ENCODE measurements around the gene PSD2.
A peak's percentile ranks its signal among the peaks of the same experiment; 100 is the strongest.

The PSD2 gene

GRCh38 chr5:139839232-139839815 lies 43.7 kb downstream of the PSD2 start:
- no peak for DNase-seq

- DNase-seq = no peak
Measured at GRCh38 chr5:139839918-139840317, 44.3 kb downstream of the PSD2 start.

GRCh38 chr5:139841549-139841948 lies 45.9 kb downstream of the PSD2 start:
- DNase-seq = no peak

- no peak for DNase-seq
Measured at GRCh38 chr5:139842321-139842720, 46.7 kb downstream of the PSD2 start.

- DNase-seq = no peak
Measured at GRCh38 chr5:139843991-139844390, 48.4 kb downstream of the PSD2 start.

- DNase-seq = peak; percentile 28
Measured at GRCh38 chr5:139844472-139845145, 49.0 kb downstream of the PSD2 start.

- DNase-seq = no peak
Measured at GRCh38 chr5:139845846-139846681, 50.5 kb downstream of the PSD2 start.

GRCh38 chr5:139847091-139847490 lies 51.5 kb downstream of the PSD2 start:
- DNase-seq = no peak

GRCh38 chr5:139847790-139848507 lies 52.3 kb downstream of the PSD2 start:
- no peak for DNase-seq

GRCh38 chr5:139848508-139849100 lies 53.0 kb downstream of the PSD2 start:
- DNase-seq = no peak

- no peak for DNase-seq
Measured at GRCh38 chr5:139849501-139849900, 53.9 kb downstream of the PSD2 start.

- DNase-seq = no peak
Measured at GRCh38 chr5:139849942-139850341, 54.3 kb downstream of the PSD2 start.

- DNase-seq = no peak
Measured at GRCh38 chr5:139850423-139851016, 54.9 kb downstream of the PSD2 start.

GRCh38 chr5:139851558-139851957 lies 56.0 kb downstream of the PSD2 start:
- DNase-seq = no peak

- no peak for DNase-seq
Measured at GRCh38 chr5:139852696-139853095, 57.1 kb downstream of the PSD2 start.

- no peak for DNase-seq
Measured at GRCh38 chr5:139854029-139854605, 58.5 kb downstream of the PSD2 start.

- DNase-seq = no peak
Measured at GRCh38 chr5:139854953-139855352, 59.3 kb downstream of the PSD2 start.

GRCh38 chr5:139855451-139855850 lies 59.8 kb downstream of the PSD2 start:
- DNase-seq = no peak

GRCh38 chr5:139855946-139856540 lies 60.4 kb downstream of the PSD2 start:
- no peak for DNase-seq

- DNase-seq = no peak
Measured at GRCh38 chr5:139856714-139857113, 61.1 kb downstream of the PSD2 start.

GRCh38 chr5:139859013-139859412 lies 63.4 kb downstream of the PSD2 start:
- no peak for DNase-seq

Data from NCI-H1092 (cell line).